Measurements from ENCODE around the gene WASL. TPM values are rescaled to one million over a fixed set of nuclear protein-coding genes. Genes with fewer than 3 reads are reported as not detected.
A peak's percentile ranks its signal among the peaks of the same experiment; 100 is the strongest.

WASL gene
- total and polyA plus RNA-seq, 2 of the 13 experiments (the other 11 are each of a cell fraction or from before 2014, with no cell fraction given), result 7.9 to 12.8 TPM

DNA sequence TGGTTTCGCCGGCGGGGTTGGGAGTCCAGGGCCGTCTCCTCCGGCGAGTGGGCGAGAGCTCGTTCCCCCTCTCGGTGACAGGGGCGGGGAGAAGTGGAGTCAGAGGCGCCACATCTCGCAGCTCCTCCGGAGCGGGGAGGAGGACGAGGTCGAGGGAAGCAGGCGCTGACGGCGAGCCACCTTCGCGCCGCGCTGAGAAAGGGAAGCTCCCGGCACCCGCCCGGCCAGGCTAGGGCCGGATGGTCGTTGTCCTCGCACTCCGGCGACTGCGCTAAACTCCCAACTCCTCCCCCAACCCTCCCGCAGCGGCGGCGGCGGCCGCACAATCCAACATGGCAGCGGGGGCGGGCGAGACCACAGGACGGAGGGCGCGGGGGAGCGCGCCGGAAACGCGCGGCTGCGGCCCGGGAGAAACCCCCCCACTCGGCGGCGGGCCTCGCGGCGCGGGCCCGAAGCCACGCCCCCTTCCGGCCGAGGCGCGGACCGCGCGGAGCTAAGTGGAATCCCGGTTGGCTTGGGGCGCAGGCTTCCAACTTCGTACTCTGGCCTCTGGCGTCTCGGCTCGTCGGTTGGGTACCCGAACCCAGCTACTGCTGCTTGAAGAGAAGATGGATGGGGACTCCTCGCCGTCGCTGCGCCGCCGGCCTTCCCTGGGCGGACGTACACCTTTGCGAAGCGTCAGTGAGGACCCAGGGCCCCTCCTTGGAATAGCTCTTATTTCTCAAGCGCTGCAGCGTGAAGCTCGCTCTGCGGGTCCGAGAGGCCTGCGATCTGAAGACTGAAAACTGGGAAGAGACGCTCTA, at the start of gene WASL (continued):
- TF ChIP-seq ZNF839 (CRISPR knock-in tag; IDR thresholded peaks at IDR 0.05; ENCODE audit: borderline replicate concordance) (no peak), ZNF251 (CRISPR knock-in tag; IDR thresholded peaks at IDR 0.05) (no peak; the same call in 1 of the 2 replicates), KAT7 (CRISPR knock-in tag; IDR thresholded peaks at IDR 0.05; ENCODE audit: borderline replicate concordance) (peak; percentile 61; the same call in 1 of the 2 replicates), ZNF670 (CRISPR knock-in tag; IDR thresholded peaks at IDR 0.05; ENCODE audit: borderline replicate concordance) (peak; percentile 67; the same call in 1 of the 2 replicates), U2AF2 (IDR thresholded peaks at IDR 0.05; ENCODE audit: low read depth, low read length) (no peak), SPEN (CRISPR knock-in tag; IDR thresholded peaks at IDR 0.05; ENCODE audit: low read depth) (peak; percentile 87), ZNF383 (CRISPR knock-in tag; IDR thresholded peaks at IDR 0.05; ENCODE audit: borderline replicate concordance) (peak; percentile 81; the same call in 1 of the 2 replicates), ZNF816 (CRISPR knock-in tag; IDR thresholded peaks at IDR 0.05; ENCODE audit: borderline replicate concordance) (peak; percentile 85; the same call in 1 of the 2 replicates), ZNF253 (CRISPR knock-in tag; IDR thresholded peaks at IDR 0.05; ENCODE audit: borderline replicate concordance) (peak; percentile 74), NFRKB (IDR thresholded peaks at IDR 0.05) (no peak), RCOR2 (CRISPR knock-in tag; IDR thresholded peaks at IDR 0.05) (no peak), ZSCAN12 (CRISPR knock-in tag; IDR thresholded peaks at IDR 0.05) (no peak), ATF7-NPFF (CRISPR knock-in tag; IDR thresholded peaks at IDR 0.05; ENCODE audit: low read depth) (peak; percentile 58), ZMAT3 (CRISPR knock-in tag; conservative IDR thresholded peaks at IDR 0.05) (peak; percentile 64; the same call in 1 of the 2 replicates), JARID2 (CRISPR knock-in tag; IDR thresholded peaks at IDR 0.05; ENCODE audit: insufficient replicate concordance) (no peak)
- TF ChIP-seq, protein P1, sequence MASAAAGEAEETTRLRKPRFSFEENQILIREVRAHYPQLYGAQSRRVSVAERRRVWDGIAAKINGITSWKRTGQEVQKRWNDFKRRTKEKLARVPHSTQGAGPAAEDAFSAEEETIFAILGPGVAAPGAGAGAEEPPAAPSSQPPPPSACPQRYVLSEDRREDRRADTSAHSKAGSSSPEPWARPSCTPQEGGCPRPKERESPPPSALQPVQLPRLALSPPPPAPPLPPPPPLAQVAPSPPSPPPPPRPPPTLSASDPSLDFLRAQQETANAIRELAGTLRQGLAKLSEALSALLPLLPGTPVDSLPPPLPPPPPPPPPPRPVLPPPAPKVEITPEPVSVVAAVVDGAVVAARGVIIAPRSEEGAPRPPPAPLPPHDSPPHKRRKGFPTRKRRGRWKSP (CRISPR knock-in tag; IDR thresholded peaks at IDR 0.05), result peak; percentile 75
- TF ChIP-seq, protein P2, sequence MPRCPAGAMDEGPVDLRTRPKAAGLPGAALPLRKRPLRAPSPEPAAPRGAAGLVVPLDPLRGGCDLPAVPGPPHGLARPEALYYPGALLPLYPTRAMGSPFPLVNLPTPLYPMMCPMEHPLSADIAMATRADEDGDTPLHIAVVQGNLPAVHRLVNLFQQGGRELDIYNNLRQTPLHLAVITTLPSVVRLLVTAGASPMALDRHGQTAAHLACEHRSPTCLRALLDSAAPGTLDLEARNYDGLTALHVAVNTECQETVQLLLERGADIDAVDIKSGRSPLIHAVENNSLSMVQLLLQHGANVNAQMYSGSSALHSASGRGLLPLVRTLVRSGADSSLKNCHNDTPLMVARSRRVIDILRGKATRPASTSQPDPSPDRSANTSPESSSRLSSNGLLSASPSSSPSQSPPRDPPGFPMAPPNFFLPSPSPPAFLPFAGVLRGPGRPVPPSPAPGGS (CRISPR knock-in tag; IDR thresholded peaks at IDR 0.05), result peak; percentile 77; the same call in 1 of the 2 replicates
- TF ChIP-seq, protein P3, sequence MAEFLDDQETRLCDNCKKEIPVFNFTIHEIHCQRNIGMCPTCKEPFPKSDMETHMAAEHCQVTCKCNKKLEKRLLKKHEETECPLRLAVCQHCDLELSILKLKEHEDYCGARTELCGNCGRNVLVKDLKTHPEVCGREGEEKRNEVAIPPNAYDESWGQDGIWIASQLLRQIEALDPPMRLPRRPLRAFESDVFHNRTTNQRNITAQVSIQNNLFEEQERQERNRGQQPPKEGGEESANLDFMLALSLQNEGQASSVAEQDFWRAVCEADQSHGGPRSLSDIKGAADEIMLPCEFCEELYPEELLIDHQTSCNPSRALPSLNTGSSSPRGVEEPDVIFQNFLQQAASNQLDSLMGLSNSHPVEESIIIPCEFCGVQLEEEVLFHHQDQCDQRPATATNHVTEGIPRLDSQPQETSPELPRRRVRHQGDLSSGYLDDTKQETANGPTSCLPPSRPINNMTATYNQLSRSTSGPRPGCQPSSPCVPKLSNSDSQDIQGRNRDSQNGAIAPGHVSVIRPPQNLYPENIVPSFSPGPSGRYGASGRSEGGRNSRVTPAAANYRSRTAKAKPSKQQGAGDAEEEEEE (CRISPR knock-in tag; IDR thresholded peaks at IDR 0.05; ENCODE audit: borderline replicate concordance), result 0 out of 2 replicates have a peak, but pooled peaks have one; percentile 52
- TF ChIP-seq, protein P4, sequence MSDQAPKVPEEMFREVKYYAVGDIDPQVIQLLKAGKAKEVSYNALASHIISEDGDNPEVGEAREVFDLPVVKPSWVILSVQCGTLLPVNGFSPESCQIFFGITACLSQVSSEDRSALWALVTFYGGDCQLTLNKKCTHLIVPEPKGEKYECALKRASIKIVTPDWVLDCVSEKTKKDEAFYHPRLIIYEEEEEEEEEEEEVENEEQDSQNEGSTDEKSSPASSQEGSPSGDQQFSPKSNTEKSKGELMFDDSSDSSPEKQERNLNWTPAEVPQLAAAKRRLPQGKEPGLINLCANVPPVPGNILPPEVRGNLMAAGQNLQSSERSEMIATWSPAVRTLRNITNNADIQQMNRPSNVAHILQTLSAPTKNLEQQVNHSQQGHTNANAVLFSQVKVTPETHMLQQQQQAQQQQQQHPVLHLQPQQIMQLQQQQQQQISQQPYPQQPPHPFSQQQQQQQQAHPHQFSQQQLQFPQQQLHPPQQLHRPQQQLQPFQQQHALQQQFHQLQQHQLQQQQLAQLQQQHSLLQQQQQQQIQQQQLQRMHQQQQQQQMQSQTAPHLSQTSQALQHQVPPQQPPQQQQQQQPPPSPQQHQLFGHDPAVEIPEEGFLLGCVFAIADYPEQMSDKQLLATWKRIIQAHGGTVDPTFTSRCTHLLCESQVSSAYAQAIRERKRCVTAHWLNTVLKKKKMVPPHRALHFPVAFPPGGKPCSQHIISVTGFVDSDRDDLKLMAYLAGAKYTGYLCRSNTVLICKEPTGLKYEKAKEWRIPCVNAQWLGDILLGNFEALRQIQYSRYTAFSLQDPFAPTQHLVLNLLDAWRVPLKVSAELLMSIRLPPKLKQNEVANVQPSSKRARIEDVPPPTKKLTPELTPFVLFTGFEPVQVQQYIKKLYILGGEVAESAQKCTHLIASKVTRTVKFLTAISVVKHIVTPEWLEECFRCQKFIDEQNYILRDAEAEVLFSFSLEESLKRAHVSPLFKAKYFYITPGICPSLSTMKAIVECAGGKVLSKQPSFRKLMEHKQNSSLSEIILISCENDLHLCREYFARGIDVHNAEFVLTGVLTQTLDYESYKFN (CRISPR knock-in tag; conservative IDR thresholded peaks at IDR 0.05), result peak; percentile 14
